22Rv1 (cell line): ENCODE results near the gene CCDC32.

Source experiments
- ZFX ChIP-seq: fragments of 450-650 bp; IDR thresholded peaks from 2 replicates; pipeline ENCODE4 v1.6.1; 2017; ENCODE audit warnings: antibody characterized with exemption, borderline replicate concordance
- TF ChIP-seq, protein P1 (sequence below): fragments of 450-650 bp; IDR thresholded peaks from 2 replicates; pipeline ENCODE4 v1.5.1; 2017; ENCODE audit warnings: mild to moderate bottlenecking

GRCh38 chr15:40567111-40567510, 2.3 kb upstream of the CCDC32 start:
- TF ChIP-seq, protein P1, sequence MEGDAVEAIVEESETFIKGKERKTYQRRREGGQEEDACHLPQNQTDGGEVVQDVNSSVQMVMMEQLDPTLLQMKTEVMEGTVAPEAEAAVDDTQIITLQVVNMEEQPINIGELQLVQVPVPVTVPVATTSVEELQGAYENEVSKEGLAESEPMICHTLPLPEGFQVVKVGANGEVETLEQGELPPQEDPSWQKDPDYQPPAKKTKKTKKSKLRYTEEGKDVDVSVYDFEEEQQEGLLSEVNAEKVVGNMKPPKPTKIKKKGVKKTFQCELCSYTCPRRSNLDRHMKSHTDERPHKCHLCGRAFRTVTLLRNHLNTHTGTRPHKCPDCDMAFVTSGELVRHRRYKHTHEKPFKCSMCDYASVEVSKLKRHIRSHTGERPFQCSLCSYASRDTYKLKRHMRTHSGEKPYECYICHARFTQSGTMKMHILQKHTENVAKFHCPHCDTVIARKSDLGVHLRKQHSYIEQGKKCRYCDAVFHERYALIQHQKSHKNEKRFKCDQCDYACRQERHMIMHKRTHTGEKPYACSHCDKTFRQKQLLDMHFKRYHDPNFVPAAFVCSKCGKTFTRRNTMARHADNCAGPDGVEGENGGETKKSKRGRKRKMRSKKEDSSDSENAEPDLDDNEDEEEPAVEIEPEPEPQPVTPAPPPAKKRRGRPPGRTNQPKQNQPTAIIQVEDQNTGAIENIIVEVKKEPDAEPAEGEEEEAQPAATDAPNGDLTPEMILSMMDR = peak; percentile 35
- no peak for TF ChIP-seq ZFX
